GM19193 (cell line): ENCODE measurements around the gene UBA3.

ENCODE experiments used
- POLR2A ChIP-seq: IDR thresholded peaks from 4 replicates; pipeline ENCODE4 v1.6.1; 2011; ENCODE audit not compliant: insufficient read depth, insufficient read length; ENCODE audit errors: extremely low read depth

UBA3 gene

DNA sequence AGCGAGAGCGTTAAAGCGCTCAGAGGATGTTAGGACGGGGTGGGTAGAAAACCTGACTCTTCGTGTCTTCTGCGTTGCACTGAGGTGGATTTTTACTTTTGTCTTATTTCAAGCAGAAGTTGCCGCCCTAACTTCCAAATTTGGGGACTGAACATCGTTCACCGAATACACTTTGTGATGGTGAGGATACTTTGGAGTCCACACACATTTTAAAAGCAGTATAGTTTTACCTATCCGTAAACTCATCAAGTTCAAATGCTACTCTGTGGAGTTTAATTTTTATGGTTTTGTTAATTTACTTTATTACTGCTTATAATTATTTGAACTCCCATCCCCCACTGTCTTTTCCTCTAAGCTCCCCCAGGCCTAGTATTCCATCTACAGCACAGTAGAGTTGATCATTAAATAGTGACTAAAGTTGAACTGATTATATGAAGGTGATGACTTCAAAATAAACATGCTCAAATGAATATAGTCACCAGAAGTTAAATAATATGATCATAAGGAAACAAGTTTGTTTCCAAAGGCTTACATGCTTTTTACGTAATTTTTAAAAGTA lies 66.1 kb downstream of the UBA3 start:
- no peak for TF ChIP-seq POLR2A

DNA sequence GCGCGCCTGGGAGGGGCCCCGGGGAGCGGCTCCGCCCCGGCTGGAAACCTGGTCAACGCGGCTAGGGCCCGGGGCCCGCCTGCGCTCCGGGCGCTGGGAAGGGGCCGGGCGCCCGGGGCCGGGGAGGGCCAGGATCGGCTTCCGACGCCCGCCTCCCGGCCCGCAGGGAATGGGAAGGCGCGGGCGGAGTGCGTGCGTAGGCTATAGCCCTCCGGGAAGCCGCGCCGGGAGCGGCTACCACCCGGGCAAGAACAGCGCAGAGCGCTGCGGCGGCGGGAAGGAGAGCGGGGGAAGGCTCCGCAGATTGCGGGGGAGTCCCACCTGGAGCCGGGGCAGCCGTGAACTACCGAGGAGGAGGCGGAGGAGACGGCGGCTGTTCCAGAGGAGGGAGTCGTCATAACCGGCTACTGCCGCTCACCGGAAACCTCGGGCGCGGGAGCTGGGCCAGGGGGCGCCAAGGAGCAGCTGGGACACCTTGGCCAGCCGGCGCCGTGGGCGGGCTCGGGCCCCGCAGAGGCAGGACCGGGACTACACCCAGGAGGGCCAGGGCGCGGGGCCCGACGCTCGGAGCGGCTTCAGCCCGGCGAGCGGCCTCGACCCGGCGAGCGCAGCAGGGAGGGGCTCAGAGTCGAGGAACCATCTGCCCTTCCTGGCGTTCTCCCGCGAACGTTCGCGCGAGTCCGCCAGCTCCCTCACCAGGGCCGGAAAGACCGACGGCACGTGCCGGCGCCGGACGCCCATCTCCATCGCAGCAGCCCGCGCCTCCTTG lies 66.7 kb downstream of the UBA3 start, which contains the start of gene EOGT:
EOGT (minus strand) TSS at position 432 of the 769 bp plus-strand sequence. CDS start 3,838 bp downstream, outside the sequence.
- TF ChIP-seq POLR2A: peak; percentile 65

DNA sequence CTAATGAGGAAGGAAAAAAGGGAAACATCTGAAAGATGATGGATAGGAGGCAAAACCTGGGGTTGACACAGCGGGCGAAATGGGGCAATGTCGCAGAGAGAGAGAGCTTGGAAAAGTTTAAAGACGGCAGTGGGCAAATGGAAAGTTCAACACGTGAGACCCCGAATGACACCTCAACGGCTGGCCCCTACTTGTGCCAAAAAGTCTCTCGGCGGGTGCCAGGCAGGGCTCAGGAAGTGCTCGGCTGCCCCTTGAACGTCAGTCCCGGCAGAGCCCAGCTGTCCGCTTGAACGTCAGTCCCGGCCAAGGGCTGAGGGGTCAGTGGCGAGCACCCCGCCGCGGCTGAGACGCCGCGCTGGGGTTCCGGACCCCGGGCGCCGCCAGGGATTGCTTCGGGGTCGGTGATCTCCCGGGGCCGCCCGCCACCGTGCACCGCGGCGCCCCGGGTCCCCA lies 67.3 kb downstream of the UBA3 start:
- no peak for TF ChIP-seq POLR2A

DNA sequence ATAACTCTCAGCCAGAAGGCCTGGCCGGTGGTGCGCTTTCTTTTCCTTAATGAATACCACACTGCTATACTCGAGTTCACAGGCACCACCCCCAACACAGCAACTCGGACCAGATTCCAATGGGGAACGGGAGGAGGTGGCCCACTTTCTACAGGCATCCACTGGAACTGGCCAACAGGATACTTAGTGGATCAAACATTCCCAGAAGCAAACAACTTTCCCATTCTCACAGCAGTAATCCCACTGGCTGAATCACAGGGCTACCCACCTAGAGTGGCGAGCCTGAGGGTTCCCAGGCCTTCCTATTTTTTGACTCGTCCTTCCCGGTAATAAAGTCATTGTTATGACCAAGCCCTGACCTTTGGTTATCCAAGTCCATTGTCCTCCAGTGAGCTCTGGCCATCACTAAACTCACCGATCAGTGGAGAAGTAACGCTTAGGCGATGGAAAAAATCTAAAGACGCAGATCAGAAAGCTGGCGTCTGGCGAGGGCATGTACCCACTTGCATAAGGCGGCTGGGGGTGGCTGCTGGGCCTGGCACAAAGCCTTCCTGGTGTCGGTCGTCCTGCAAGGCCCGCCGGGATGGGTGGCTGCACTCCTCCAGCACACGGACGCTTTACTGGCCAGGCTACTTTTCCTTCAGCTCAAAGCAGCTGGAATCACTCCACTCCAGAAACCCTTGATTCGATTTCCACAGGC lies 67.9 kb downstream of the UBA3 start:
- TF ChIP-seq POLR2A: no peak

DNA sequence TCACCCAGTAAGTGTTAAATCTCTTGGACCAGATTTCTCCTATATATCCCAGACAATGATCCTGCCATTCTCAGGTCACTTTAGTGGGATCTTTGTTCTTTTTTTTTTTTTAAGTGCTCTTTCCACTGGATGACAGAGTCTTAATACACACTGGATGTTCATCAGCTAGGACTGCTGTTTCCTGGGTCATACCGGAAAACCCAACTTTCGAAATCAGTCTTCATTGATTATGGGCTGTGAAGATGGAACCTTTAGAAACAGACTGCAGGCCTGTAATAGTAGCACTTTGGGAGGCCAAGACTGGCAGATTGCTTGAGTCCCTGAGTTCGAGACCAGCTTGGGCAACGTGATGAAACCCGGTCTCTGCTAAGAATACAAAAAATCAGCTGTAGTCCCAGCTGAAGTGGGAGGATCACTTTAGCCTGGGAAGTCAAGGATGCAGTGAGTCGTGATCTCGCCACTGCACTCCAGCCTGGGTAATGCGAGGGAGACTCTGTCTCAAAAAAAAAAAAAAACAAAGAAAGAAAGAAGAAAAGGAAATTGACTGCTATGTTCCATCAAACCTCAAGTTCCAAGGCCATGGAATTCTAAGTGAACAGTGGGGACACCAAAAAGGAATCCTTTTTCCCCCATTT lies 69.0 kb downstream of the UBA3 start:
- TF ChIP-seq POLR2A: no peak

DNA sequence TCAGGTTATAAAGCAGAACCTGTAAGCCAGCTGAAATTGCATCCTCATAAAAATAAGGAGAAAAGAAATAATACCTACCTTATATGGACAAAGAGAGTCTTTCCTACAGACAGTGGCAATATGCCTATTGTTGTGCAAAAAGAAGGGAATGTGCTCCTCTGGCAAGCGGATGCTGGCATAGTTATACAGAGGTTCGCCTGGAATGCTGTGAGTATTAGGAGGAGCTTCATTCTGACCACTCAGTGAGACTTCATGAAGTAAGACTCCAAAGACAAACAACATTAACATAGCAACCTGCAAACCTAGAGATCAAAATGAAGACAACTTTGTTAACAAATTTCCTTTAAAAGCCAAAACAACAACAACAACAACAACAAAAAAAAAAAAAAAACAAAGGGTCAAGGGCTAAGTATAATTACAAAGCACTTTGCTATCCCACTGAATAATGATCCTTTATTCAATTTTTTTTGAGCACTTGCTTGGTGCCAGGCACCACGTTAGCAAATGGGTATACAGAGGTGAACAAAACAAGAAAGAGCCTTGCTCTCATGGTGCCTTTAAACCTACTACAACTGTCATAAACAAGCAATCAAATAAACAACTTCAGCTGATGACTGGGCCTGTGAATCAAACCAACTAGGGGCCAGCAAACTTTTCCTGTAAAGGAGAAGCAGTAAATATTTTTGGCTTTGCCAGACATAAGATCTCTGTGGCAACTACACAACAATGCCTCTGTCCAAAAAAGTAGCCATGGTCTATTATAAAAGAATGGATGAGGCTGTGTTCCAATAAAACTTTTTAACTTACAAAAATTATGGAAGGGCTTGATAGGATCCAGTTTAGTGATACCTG lies 70.4 kb downstream of the UBA3 start:
- TF ChIP-seq POLR2A: no peak

DNA sequence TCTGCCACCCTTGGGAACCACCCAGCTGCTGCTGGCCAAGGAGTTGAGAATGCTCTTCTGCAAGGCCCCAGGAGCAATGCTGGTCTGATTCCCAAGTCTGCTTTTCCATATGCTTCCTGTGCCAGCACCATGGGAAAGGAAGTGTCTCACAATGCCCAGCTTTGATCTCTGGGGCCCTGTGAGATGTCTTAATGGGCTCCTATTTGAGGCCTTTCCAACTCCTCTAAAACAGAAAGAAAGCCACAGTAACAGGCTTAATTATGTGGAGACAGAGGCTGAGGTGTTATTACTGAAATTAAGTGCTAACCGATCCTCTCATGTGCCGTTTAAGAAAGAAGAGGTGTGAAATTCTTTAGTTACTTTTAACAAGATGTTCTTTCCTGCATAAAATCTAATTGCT lies 71.2 kb downstream of the UBA3 start:
- no peak for TF ChIP-seq POLR2A

DNA sequence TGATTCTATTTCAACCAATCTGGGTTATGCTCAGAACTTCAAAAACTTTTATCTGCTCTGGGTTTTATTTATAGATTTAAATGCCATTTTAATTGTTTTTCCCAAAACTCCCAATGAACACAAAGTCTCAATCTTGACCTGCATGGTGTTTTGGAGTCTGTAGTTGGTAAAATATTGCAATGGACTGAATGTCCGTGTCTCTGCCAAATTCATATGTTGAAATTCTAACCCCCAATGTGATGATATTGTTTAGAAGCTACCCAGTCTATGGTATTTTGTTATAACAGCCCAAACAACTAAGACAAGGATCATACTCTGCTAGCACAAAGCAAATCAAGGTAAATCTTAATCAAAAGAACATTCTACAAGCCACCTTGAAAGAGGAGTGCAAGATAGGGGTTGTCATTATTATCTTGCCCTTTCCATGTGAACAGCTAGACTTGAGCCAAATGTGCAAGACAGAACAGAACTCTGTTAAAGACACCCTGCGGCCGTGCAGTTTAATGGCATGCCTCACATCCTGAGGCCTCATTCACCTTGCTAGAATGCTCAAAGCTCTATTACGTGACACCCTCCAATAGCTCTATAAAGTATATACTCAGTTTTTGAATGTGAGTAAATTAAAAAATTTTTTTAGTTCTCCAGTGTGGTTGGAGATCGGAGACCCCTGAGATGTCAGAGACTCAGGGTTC lies 74.2 kb downstream of the UBA3 start:
- no peak for TF ChIP-seq POLR2A

DNA sequence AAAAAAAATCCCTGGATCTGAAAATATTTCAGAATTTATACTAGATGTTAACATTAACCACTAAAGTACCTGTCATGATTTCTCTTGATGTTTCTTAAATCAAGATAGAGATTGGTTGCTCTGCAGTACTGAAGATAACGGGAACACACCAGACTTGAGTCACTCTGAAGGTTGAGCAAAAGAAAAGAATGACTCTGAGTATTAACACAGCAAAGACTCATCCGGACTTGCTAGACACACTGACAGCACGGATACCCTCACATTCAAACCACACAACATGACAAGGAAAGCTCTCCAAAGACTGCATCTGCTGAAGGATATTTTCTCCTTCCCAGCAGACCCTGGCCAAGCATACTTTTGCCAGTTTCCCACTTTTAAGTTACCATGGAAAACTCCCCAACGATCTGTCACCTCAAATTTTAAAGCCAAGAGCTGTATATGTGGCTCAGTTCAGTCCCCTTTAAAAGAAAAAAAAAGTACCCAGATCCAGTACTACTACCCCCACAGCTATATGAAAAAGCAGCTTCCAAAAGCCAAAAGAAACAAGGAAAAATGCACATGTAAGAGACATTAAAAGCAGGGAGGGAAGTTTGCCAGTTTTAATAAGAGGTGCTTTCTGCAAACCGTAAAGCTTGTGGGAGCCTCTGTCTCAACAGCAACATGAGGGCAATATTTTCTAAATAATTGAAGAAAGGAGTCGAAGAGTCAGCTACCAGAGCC lies 74.9 kb downstream of the UBA3 start:
- no peak for TF ChIP-seq POLR2A
